Lung (tissue), 12 donors: ENCODE data around the gene MYO5C. TPM values are rescaled to one million over a fixed set of nuclear protein-coding genes. Genes with fewer than 3 reads are reported as not detected.

ENCODE experiments used
- ATAC-seq: fragments of 200-7000 bp; cut with Tn5 transposase; one replicate; pipeline ENCODE4 v1.9.1; 2020; ENCODE audit warnings: moderate number of reproducible peaks; ENCODE audit not compliant: insufficient read depth, low FRiP score
- DNase-seq, 3 donors: peaks; one replicate each; pipeline ENCODE4 v3.0.0-alpha.2; 2013 to 2017
- H3K27ac ChIP-seq, 2 donors: one replicate each; pipeline ENCODE4 v1.5.1; 2013; ENCODE audit warnings: mild to moderate bottlenecking in 2 of 2, moderate library complexity in 2 of 2, control low read depth in 1 of 2, inconsistent platforms in 1 of 2, low read depth in 1 of 2, low read length in 1 of 2
- H3K27me3 ChIP-seq, 3 donors: one replicate each; pipeline ENCODE4 v1.5.1; 2013; ENCODE audit warnings: low read length in 2 of 3; ENCODE audit not compliant: control insufficient read depth in 3 of 3, insufficient read depth in 3 of 3
- H3K36me3 ChIP-seq, 4 donors: one replicate each; pipeline ENCODE4 v1.5.1; 2013; ENCODE audit warnings: low read length in 4 of 4, mild to moderate bottlenecking in 1 of 4, moderate library complexity in 1 of 4; ENCODE audit not compliant: control insufficient read depth in 4 of 4, insufficient read depth in 4 of 4
- H3K4me1 ChIP-seq, 5 donors: one replicate each; pipeline ENCODE4 v1.5.1; 2013; ENCODE audit warnings: low read length in 5 of 5, mild to moderate bottlenecking in 2 of 5, moderate library complexity in 1 of 5; ENCODE audit not compliant: control insufficient read depth in 5 of 5, insufficient read depth in 5 of 5
- H3K4me3 ChIP-seq: one replicate; pipeline ENCODE4 v1.5.1; 2013; ENCODE audit warnings: mild to moderate bottlenecking, control low read depth, moderate library complexity
- H3K9ac ChIP-seq, 2 donors: one replicate each; pipeline ENCODE4 v1.5.1; 2013; ENCODE audit warnings: low read length in 2 of 2, control low read depth in 1 of 2; ENCODE audit not compliant: insufficient read depth in 1 of 2
- H3K9me3 ChIP-seq, 4 donors: one replicate each; pipeline ENCODE4 v1.5.1; 2013; ENCODE audit warnings: low read length in 3 of 4, mild to moderate bottlenecking in 1 of 4, moderate library complexity in 1 of 4; ENCODE audit not compliant: control insufficient read depth in 4 of 4, insufficient read depth in 3 of 4
- WGBS, 2 donors: extraction: QIAGEN DNeasy Blood & Tissue Kit; methylation state at CpG; one replicate each; pipeline ENCODE4 v1.1.7; 2013; 5-methylcytosine and 5-hydroxymethylcytosine counted together
- polyA plus RNA-seq, 2 donors: library from polyadenylated mRNA; stranded (reverse); fragments of 200-250 nt; gene quantifications; one replicate each; pipeline ENCODE4 v1.2.1, GENCODE V29; 2013
- total RNA-seq, 2 donors: library from RNA; depleted of rRNA in 1 of 2; stranded (reverse); fragments of >200 nt in 1 of 2; gene quantifications; one replicate each; pipeline ENCODE4 v1.2.1, GENCODE V29; 2014 to 2021
- TF ChIP-seq, protein P1 (sequence below): IDR thresholded peaks from 2 replicates; pipeline ENCODE4 v1.5.1; 2012; ENCODE audit warnings: mild to moderate bottlenecking; ENCODE audit errors: control extremely low read depth, extremely low read depth
- donor health status: control.
- donor health status: control.
- donor health status: Bipolar disorder and iron deficiency.
- donor health status: healthy.
- donor health status: DM: yes; HTN: yes; CAD: no.

The MYO5C gene
- total and polyA plus RNA-seq, 4 donors, result 11.1 to 70.1 (median 40.0) TPM

DNA sequence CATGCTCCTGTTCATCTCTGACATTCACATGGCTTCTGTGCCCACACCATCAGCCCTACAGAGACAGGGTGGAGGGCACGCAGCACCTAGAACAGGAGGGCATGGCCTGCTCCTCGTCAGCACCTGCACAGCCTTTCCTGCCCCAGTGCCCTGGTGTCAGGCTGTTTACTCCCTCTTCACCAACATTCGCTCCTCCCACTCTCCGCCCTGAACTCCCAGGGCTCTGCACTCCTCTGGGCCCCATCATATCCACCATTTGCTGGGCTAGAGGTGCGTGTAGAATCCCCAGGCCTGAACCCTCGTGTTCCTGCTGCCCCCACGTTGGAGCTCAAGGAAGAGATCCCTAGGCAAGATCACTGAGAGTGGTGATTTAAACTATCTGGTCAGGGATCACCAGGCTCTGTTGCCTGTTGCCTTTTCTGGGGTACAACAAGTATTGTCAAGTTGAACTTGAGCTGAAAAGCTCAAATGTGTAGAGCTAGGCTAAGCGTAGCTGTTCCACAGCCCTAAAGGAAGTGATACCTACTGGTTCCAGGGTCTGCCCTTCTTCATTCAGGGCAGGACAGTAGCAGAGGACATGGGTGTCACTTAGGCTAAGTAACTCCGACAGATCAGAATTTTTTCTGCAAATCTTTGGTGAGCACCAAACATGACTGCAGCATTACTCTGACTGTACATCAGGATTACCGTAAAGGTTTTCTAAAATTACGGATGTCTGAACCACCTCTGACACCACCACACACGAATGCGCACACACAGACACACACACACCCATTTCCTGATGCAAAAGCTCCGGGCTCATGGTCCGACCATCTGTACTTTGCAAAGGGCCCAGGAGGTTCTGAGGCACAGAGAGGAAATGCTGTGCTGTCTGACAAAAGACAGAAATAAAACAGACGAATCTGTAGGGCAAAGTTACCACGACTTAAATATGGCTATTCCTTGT, 60.7 kb downstream of the MYO5C start:
- Histone ChIP-seq H3K4me3 (no peak overlapping the region), H3K4me1 (no peaks in the 10 kb centered on the region), H3K27ac (no peak overlapping the region), H3K9me3 (no peaks in the 10 kb centered on the region), H3K9ac (no peak overlapping the region), H3K36me3 (peaks cover 0 to 8% (median 0%) of the 10 kb centered on the region in 4 donors), H3K27me3 (no peaks in the 10 kb centered on the region)
- no peak for DNase-seq
- no peak for ATAC-seq
- TF ChIP-seq, protein P1, sequence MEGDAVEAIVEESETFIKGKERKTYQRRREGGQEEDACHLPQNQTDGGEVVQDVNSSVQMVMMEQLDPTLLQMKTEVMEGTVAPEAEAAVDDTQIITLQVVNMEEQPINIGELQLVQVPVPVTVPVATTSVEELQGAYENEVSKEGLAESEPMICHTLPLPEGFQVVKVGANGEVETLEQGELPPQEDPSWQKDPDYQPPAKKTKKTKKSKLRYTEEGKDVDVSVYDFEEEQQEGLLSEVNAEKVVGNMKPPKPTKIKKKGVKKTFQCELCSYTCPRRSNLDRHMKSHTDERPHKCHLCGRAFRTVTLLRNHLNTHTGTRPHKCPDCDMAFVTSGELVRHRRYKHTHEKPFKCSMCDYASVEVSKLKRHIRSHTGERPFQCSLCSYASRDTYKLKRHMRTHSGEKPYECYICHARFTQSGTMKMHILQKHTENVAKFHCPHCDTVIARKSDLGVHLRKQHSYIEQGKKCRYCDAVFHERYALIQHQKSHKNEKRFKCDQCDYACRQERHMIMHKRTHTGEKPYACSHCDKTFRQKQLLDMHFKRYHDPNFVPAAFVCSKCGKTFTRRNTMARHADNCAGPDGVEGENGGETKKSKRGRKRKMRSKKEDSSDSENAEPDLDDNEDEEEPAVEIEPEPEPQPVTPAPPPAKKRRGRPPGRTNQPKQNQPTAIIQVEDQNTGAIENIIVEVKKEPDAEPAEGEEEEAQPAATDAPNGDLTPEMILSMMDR, result no peak
- WGBS, 2 donors, result 61 to 63% methylated on average over 17 of the region's 17 CpGs

GRCh38 chr15:52233405-52233804, 62.2 kb downstream of the MYO5C start:
- no peak for ATAC-seq
- H3K36me3 ChIP-seq, result peaks cover 0 to 5% (median 0%) of the 10 kb centered on the region in 4 donors

GRCh38 chr15:52232327-52232726, 63.3 kb downstream of the MYO5C start:
- TF ChIP-seq, protein P1, result no peak
- Histone ChIP-seq H3K36me3 (peaks cover 0 to 5% (median 0%) of the 10 kb centered on the region in 4 donors), H3K27ac (no peak overlapping the region), H3K27me3 (no peaks in the 10 kb centered on the region), H3K9me3 (no peaks in the 10 kb centered on the region), H3K4me3 (no peak overlapping the region), H3K9ac (no peak overlapping the region), H3K4me1 (no peaks in the 10 kb centered on the region)
- WGBS, 2 donors, result 49 to 71% methylated on average over 1 of the region's 1 CpG
- ATAC-seq (no peak), DNase-seq (no peak)

More at GRCh38 chr15:52233405-52233804, 62.2 kb downstream of the MYO5C start:
- Histone ChIP-seq H3K27ac (no peak overlapping the region), H3K27me3 (no peaks in the 10 kb centered on the region), H3K4me1 (no peaks in the 10 kb centered on the region), H3K9me3 (no peaks in the 10 kb centered on the region), H3K4me3 (no peak overlapping the region), H3K9ac (no peak overlapping the region)
- DNase-seq, result no peak
- TF ChIP-seq, protein P1, result no peak
- 52 to 69% methylated on average over 4 of the region's 4 CpGs for WGBS, 2 donors
